GM21360 (cell line): ENCODE measurements around the gene DNASE1L3.
"Not testable (repeated sequence)": the region's sequence is repeated elsewhere in the genome, so short reads cannot be mapped to it uniquely, and the experiment has no call there.

Source experiments
- ATAC-seq: cut with Tn5 transposase; IDR thresholded peaks from one replicate; pipeline ENCODE4 v1.9.1; 2021; ENCODE audit warnings: mild to moderate bottlenecking, moderate library complexity; ENCODE audit not compliant: unreplicated experiment

Gene DNASE1L3

GRCh38 chr3:58236527-58237237, 25.9 kb upstream of the DNASE1L3 start:
- ATAC-seq, result no peak

GRCh38 chr3:58235970-58236369, 25.2 kb upstream of the DNASE1L3 start:
- ATAC-seq, result no peak

GRCh38 chr3:58234516-58234931, 23.8 kb upstream of the DNASE1L3 start:
- ATAC-seq, result no peak

GRCh38 chr3:58231666-58232065, 20.9 kb upstream of the DNASE1L3 start:
- ATAC-seq, result no peak

GRCh38 chr3:58230876-58231552, 20.2 kb upstream of the DNASE1L3 start:
- no peak for ATAC-seq

- ATAC-seq, result not testable (repeated sequence)
Measured at GRCh38 chr3:58227933-58228332, 17.2 kb upstream of the DNASE1L3 start.

- ATAC-seq, result no peak
Measured at GRCh38 chr3:58223855-58224254, 13.1 kb upstream of the DNASE1L3 start.

GRCh38 chr3:58222161-58222724, 11.5 kb upstream of the DNASE1L3 start:
- ATAC-seq, result no peak

GRCh38 chr3:58218904-58219303, 8.1 kb upstream of the DNASE1L3 start:
- ATAC-seq, result no peak

- ATAC-seq, result no peak
Measured at GRCh38 chr3:58217209-58217811, 6.5 kb upstream of the DNASE1L3 start.

GRCh38 chr3:58216496-58217195, 5.9 kb upstream of the DNASE1L3 start:
- ATAC-seq, result no peak

GRCh38 chr3:58215317-58216025, 4.7 kb upstream of the DNASE1L3 start:
- ATAC-seq, result no peak

GRCh38 chr3:58214484-58215316, 3.9 kb upstream of the DNASE1L3 start:
- peak; percentile 81 for ATAC-seq

GRCh38 chr3:58209933-58210332, 839 bp downstream of the DNASE1L3 start:
- no peak for ATAC-seq

GRCh38 chr3:58207954-58208353, 2.8 kb downstream of the DNASE1L3 start:
- no peak for ATAC-seq

GRCh38 chr3:58206406-58207011, 4.3 kb downstream of the DNASE1L3 start:
- no peak for ATAC-seq

GRCh38 chr3:58205981-58206380, 4.8 kb downstream of the DNASE1L3 start:
- no peak for ATAC-seq

- ATAC-seq, result no peak
Measured at GRCh38 chr3:58204720-58205119, 6.1 kb downstream of the DNASE1L3 start.

- ATAC-seq, result no peak
Measured at GRCh38 chr3:58203541-58203940, 7.2 kb downstream of the DNASE1L3 start.
